ENCODE data around the gene GALNT2. TPM values are rescaled to one million over a fixed set of nuclear protein-coding genes. Genes with fewer than 3 reads are reported as not detected.

Gene GALNT2
- total RNA-seq, 1 donor from 2014 or later: 32.8 TPM

DNA sequence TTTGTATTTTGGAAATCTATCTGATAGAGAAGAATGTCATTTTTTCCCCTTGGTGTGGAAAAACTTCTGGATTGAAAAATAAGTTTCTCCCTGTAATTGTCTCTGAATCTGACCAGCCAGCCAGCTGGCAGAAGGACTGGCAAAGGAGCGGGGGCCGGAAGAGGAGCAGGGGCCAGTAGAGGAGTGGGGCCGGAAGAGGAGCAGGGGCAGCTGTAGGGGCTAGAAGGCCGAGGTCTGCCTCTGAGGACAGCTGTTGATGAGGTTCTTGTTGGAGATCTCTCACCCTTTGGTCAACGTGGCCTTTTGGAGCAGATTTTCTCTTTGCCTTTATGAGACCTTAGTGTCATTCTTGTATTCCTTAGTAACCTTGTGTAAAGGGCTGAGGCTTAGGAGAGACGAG is 121.8 kb downstream of the GALNT2 start:
- DNase-seq: no peak

DNA sequence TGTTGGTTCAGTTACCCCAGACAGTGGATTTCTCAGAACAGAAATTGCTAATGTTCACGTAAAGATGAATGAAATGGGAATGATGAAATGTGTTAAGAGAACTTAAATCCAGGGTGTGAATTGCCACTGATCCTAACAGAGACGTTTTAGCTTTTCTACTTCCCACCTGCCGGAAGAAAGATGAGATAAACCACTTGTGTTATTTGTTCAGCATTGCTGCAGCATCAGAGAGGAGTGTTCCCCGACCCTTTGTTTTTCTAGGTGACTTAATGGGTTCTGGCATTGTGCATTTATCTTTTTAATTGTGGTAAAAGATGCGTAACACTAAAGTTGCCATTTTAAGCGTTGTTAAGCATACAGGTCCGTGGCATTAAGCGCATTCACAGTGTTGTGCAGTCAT is 122.3 kb downstream of the GALNT2 start:
- no peak for DNase-seq

DNA sequence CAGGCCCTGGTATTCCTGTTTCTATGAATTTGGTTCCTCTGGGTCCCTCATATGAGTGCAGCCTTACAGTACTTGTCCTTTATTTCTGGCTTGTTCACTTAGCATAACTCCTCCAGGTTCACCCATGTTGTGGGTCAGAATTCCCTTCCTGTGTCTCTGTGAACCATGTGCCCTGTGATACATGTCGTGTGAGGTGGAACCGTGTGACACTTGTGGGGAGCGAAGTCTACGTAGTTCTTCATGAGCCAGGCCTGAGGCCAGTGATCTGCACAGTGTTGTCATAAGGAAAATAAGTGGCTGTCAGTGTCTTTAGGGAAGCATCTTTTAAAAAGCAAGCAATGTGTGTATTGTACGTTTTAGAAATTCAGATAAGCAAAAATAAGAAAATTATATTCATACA is 122.8 kb downstream of the GALNT2 start:
- DNase-seq: no peak

DNA sequence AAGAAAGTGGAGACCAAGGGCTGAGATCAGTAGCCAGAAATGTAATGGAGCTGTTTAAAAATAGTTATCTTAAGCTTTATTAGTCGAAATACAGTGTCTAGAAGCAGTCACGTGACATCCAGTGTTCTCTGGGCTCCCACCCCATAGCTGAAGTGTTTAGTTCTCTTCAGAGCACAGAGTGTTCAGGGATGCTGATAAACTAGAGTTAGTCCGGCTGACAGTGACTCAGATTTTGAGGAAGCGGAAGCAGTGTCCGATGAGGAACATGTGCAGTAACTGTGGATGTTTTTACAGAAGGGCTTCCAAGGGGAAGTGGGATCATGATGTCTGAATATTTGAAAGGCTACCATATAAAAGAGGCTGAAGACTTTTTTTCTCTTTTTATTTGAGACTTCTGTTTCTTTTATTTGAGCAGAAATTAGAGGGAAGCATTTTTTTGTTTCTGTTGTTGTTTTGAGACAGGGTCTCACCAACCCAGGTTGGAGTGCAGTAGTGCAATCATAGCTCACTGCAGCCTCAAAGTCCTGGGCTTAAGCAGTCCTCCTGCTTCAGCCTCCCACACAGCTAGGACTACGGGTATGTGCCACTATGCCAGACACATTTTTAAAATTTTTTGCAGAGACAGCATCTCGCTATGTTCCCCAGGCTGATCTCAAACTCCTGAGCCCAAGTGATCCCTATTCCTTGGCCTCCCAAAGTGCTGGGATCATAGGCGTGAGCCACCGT is 124.2 kb downstream of the GALNT2 start:
- no peak for DNase-seq

DNA sequence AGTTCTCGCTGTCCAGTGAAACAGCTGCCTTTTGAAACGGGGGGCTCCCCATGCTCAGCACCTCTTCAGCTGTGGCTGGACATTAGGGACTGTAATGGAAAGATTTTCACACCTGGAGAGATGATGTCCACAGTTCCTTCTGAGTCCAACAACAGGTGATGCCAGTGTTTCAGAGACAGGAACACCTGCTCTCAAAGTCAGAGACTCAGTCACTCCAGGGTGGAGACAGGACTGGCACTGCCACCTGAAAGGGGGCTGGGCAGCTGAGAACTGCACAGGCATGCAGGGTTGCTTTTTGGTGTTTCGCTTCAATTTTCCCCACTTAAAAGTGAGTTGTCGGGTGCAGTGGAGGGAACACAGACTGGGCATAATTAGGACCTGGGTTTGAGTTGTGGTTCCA is 124.8 kb downstream of the GALNT2 start:
- DNase-seq: no peak

DNA sequence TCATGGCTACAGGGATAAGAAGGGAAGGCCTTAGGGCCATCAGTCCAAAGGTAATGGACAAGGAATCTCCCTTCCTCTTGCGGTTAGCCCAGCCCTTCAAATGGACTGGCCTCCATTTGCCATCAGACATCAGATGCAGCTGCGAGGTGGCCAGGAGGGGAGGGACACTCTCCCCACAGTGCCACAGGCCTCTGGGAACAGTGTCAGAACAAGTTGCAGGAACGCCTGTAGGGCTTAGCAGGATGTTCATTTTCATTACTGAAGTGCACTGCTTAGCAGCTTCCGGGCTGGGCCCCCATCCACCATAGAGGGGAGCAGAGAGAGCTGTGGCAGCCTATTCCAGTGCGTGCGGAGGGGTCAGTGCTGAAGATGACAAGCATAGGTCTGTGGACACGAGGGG is 127.5 kb downstream of the GALNT2 start:
- no peak for DNase-seq

DNA sequence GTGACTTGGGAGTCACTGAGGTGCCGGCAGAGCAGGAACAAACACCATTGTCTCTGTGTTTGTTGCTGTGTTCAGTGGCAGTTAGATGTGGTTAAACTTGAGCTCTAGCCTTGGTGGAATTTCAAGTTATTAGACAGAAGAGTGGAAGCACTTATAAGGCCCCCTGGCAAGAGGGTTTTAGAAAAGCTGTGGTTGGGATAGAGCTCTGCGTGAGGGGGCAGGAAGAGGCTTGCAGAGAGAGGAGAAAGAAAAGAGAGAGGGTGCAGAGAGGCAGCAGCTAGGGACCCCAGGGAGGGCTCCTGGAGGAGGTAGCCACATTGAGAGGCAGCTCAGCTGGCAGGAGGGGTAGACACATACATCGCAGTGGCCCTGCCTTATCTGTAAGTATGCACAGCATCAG is 128.2 kb downstream of the GALNT2 start:
- DNase-seq: no peak

DNA sequence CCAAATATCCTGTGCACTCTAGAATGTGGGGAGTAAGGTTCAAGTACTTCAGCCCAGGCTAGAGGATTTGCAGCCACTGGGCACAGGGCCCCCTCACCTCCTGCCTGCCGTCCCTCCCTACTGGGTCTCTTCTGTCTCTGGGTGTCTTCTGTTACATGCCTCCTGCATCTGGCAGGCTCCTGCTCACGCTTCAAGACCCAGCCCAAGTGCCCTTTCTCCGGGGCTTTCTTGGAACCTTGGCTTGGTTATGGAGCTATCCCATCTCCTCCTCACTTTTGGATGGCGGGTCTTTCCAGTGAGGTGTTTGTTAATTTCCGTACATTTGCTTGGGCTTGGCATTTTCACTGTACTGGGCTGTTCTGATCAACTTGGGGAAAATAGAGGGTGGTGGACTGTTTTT is 129.0 kb downstream of the GALNT2 start:
- no peak for DNase-seq

DNA sequence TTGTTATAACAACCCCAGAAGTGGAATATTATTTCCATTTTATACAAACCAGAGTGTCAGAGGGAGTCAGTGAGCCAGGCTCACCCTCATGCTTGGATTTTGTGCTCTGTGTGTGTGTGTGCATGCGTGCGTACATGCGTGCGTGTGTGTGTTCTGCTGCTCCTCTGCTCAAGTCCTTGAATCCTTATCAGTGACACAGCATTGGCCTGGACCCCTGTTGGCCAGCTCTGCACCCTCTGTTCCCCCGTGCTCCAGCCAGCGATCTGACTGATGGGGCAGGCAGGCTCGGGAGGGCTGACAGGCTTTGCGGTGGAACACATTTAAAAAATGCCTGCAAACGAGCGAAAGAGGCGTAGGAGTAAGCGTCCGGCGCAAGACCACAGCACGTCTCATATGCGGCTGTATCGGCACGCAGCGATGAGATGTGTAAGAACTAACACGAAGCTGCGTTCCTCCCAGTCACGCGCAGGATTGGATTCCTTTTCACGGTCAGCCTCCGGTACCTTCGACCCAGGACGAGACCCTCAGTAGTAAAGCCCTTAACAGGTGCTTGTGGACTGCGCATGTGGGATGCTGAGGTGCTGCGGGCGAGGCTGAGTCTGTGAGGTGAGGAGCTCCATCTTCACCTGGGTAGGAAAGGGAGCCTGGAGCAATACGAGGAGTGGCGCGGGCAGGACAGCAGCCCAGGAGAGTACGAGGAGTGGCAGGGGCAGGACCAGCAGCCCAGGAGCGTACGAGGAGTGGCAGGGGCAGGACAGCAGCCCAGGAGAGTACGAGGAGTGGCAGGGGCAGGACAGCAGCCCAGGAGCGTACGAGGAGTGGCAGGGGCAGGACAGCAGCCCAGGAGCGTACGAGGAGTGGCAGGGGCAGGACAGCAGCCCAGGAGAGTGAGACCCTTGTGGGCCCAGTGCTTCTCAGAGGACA is 130.9 kb downstream of the GALNT2 start:
- no peak for DNase-seq

DNA sequence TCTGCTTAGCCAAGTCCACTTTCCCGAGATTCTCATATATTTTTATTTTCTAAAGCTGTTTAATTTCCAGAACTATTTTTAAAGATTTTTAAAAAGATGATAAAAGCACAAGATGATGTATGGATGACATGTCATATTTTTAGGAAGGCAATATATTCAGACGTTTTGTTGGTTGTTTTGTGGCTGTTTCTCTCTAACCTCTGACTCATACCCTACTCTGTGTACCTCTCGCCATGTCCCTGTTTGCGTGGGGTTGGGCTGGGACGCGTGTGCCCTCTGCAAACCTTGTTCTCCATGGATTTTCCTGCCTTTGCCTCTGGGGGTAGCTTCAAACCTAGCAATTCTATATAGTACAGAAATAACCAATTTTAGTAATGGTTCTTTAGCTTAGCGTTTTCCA is 132.0 kb downstream of the GALNT2 start:
- DNase-seq: no peak

DNA sequence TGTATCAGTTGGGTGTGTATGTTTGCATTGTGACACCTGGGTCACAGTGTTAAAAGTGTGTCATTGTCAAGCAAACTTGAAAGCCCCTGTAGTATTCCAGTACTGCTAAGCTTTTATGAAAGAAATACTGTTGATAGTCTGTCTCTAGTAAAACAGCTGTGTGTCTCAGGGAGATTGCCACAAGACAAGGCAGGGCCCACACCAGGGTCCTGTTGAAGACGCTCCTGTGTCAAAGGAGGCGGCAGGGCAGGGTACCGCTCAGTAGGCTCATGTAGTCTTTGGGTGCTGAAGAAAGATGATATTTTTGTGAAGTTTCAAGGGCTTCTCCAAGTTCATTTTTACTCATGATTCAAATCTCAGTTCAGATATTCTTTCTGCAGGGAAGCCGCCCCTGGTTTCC is 132.5 kb downstream of the GALNT2 start:
- no peak for DNase-seq

DNA sequence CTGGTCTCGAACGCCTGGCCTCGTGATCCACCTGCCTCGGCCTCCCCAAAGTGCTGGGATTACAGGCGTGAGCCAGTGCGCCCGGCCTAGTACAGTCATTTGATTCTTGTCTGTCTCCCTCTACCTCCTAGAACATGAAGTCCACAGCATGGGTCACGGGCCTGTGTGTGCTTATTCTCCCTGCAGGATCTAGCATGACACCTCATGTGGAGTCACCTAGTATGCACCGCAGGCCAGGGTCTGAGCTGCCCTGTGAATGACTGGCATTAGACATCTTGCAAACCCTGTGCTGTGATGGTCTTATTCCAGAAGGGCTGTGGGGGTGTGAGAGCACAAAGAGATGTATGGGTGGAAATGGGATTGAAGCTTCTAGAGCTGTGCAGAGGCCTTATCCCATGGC is 133.2 kb downstream of the GALNT2 start:
- DNase-seq: no peak

DNA sequence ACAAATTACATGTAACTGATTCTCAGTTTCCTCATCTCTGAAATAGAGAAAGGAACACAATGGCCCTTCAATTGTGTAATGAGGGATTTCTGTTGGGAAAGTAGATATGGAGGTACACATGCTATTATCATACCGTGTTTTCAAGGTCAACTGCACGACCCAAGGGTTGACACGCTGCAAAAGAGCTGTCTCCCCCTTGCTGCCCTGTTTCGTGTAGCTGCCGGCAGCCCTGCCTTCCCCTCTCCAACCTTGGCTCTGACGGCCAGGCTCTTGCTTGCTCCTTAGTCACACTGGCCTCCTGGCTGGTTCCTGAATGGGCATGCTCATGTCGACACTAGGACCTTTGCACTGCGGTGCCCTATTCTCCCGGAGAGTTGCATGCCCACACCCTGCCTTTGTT is 134.4 kb downstream of the GALNT2 start:
- DNase-seq: no peak

DNA sequence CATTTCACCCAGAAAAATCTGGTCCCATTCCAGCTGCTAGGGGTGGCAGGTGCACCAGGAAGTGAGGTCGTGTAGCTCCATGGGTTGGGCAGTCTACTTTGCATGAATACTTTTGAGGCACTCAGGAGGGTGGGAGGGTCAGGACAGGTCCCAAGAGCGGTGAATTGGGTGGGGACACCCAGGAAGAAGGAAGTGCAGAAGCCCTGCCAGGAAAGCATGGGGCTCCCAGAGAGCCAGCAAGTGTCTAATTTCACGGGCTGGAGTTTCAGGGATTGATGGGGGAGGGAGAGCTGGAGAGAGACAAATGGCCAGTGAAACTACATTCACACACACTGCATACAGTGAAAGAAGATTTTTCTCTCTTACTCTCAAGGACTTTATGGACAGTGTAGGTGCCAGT is 137.8 kb downstream of the GALNT2 start:
- no peak for DNase-seq

DNA sequence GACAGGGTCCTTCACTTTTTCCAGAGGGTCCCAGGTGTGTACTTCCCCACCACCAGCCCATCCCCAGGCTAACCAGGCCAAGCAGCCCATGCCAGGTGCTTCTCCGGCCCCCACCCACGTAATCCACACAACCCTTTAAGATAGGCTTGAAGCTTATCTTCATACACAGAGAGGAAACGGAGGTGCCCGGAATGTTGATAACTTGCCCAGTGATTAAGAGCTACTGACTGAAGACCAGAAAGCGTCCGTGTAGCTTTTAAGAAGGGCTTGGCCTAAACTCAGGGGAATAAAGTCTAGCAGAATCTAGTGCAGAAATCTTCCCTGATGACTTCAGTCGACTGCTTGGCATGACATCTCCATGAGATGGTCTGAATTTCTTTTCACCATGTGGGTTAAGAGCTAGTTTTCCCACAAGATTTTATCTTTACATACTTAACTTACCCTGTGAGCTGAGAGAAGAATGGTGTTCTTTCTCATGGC is 138.7 kb downstream of the GALNT2 start:
- DNase-seq: no peak

DNA sequence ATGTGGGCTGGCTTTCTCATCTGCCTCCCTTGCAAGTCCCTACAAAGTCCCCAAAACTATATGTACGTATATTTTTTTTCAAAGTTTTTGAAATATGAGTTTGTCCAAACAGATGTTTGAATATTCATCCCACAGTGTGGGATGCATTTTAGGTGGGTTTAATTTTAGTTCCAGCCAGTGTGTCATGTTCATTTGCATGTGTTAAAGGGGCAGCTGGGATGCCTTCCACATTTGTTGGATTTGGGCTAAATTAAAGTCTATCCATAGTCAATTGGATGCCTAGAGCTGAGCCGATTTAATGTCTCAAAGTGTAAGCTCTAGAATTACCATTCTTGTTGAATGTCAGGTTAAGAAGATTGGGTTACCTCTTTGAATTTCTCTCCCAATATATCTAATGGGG is 139.2 kb downstream of the GALNT2 start:
- no peak for DNase-seq

DNA sequence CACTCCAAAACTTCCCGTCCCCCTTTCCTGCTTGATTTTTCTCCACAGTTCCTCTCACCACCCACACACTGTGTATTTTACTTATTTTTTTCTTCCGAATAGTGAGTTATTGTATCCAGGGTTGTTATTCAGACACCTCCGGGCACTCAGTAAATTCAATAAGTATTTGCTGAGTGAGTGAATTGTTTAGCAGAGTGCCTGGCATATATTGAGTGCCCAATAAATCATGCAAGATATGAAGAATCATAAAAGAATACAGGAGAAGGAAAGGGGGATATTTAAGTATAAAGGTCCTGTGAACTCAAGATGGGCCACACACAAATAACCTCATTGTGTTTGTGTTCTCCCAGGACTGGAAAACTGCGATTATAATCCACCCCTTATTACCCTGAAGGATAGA is 139.9 kb downstream of the GALNT2 start:
- no peak for DNase-seq

DNA sequence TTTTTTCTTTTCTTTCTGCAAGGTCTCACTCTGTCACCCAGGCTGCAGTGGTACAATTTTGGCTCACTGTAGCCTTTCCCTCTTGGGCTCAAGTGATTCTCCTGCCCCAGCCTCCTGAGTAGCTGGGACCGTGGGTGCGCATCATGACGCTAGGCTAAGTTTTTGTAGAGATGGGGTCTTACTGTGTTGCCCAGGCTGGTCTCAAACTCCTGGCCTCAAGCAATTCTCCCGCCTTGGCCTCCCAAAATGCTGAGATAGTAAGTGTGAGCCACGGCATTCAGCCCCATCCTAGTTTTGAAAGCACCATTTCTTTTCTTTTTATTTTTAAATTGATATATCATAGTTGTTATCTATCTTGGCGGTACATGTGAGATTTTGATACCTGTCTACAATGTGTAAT is 140.6 kb downstream of the GALNT2 start:
- DNase-seq: no peak

DNA sequence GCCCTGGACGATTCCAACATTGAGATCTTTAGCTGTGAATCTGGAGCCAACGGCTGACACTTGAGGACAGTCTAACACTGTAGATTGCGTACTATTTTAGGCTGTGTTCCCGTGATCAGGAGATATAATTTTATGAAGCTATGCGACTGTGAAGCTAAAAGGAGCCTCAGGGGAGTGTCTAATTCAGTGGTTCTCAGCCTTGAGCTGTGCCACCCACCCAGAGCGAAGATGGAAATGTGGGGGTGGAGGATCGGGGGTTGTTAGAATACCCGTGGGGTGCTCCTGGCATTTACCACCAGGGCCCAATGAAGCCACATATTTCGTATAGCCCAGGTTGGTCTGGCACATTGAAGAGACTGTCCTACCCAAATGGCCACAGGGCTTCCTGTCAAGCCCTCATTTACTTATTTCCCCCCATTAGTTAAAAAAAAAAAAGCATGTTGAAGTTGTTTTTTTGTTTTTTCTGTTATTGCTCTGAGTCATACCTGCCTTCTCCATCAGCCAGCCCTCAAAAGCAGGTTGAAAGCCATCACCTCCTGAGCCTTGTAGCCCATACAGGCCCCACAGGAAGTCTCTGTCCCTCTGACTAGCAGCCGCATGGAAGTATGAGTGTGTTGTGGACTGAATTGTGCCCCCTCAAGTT is 141.7 kb downstream of the GALNT2 start:
- peak; percentile 24 for DNase-seq

DNA sequence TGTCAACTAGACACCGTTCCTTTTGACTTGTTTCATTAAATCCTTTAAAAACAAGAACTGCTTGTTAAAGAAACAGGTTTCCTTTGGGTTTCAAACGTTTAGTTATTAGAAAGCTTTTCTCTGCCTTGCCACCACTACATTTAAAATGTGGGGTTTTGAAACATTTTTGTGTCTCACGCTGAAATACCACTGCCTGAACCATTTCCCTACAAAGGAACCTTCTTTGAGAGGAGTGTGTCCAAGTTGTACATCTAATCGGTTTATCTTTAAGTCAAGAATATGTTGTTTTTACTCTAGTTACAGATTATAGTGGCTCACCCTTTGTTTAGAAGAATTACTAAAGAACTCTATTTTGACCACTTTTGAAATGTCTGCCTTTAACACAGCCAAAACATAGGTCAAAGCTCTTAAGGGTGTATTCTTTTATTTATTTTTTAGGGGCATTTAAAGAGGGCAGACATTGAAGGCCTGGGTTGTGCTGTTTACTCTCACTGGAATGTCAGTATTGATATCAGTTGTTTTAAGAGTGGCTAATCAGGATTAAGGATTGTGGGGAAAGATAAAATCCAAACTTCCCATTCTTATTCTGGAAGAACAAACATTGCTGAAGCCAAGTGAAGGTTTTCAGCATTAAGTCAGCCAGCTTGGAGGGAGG is 143.4 kb downstream of the GALNT2 start:
- DNase-seq: no peak

DNA sequence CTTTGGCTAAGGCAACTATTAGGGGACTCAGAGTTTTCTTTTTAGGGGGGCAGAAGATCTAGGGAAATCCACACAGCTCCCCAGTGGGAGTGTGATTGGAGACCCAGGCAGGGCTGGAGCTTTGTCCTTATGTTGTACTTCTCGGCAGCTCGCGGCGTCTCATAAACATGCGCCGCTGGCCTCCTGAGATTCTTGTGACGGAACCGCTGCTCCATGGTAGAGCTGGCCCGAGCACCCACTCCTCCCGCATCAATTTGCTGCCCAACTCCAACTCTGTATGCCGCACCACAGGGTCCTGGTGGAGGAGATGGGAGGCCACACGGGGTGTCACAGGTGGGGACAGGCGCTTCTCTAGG is 143.9 kb downstream of the GALNT2 start:
- no peak for DNase-seq

DNA sequence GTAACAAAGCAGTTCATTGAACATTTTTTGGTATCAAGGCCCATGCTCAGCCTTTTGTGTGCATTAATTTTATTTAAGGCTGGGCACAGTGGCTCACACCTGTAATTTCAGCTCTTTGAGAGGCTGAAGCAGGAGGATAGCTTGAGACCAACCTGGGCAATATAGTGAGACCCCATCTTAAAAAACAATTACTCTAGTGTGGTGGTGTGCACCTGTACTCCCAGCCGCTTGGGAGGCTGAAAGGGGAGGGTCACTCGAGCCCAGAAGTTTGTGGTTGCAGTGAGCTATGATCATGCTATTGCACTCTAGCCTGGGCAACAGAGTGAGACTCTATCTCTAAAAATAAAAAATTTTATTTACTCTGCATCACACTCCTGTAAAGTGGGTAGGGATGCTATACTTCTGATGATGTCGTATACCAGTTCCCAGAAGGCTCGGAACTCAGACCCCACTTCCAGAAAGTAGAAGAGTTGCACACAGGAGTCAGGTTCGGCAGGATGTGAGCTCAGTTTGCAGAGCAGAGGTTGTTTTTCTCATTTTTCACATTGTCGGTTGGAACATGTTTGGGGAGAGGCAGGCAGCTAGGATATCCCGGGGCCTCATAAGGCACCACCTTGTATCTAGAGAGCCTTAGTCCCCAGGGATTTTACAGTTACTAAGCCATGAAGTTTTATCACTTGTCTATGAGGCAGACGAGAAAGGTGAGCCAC is 144.6 kb downstream of the GALNT2 start:
- no peak for DNase-seq
